K562 (cell line): Measurements from ENCODE around the gene STK11. TPM values are rescaled to one million over a fixed set of nuclear protein-coding genes. Genes with fewer than 3 reads are reported as not detected.

Source experiments
- ATAC-seq: fragments of 200-7000 bp; cut with Tn5 transposase; 3 replicates; pipeline ENCODE4 v1.9.1; 2020; ENCODE audit warnings: moderate library complexity
- BruUV-seq: library from RNA; stranded (reverse); fragments of 400-500 nt; replicated peaks from 2 replicates; lab custom pipeline; 2021; lab: Mats Ljungman, UMichigan
- CTCF ChIA-PET: fragments of 300-600 bp; formaldehyde crosslinking; extraction: SDS; loops from one replicate; lab custom pipeline; 2021; ENCODE audit warnings: low intra/inter-chr PET ratio; lab: Yijun Ruan, JAX
- POLR2A ChIA-PET: fragments of 300-600, 350-650 bp; sonication (Branson Sonifier 250); formaldehyde crosslinking; extraction: SDS; loops from one replicate; lab custom pipeline; 2021; ENCODE audit warnings: antibody characterized with exemption, inconsistent platforms; lab: Yijun Ruan, JAX
- DNase-seq, 4 experiments: peaks; one replicate each; pipeline versions ENCODE4 v3.0.0 to v3.0.0-alpha.2; 2011 to 2018; ENCODE audit warnings: low spot score in 3 of 4, mixed read lengths in 3 of 4; ENCODE audit errors: extremely low read depth in 1 of 4
- FAIRE-seq: peaks from 2 replicates; lab custom pipeline; 2011; peaks lifted over from hg19 to GRCh38; lab: Jason Lieb, UNC
- H2AFZ ChIP-seq: 2 replicates; pipeline ENCODE4 v1.6.0; 2011; ENCODE audit warnings: low read depth, low read length, control low read depth, inconsistent platforms
- H3K27ac ChIP-seq: fragments of 200-600 bp; 3 replicates; pipeline ENCODE4 v1.8.0; 2011; ENCODE audit warnings: low read depth, mild to moderate bottlenecking, control low read depth, inconsistent platforms, low read length, moderate library complexity, mixed read lengths; ENCODE audit errors: extremely low read depth
- H3K27me3 ChIP-seq, 2 experiments: fragments of 300-600 bp in 1 of 2; 2 replicates in 1 of 2; 3 replicates in 1 of 2; pipeline versions ENCODE4 v1.6.0 to v1.8.0; 2011; ENCODE audit warnings: inconsistent platforms in 2 of 2, low read length in 2 of 2, mild to moderate bottlenecking in 1 of 2, mixed read lengths in 1 of 2, moderate library complexity in 1 of 2; ENCODE audit not compliant: control insufficient read depth in 2 of 2, insufficient read depth in 2 of 2
- H3K36me3 ChIP-seq: fragments of 300-600 bp; 3 replicates; pipeline ENCODE4 v1.8.0; 2011; ENCODE audit warnings: mild to moderate bottlenecking, low read length, inconsistent platforms; ENCODE audit not compliant: control insufficient read depth, insufficient read depth
- H3K4me1 ChIP-seq, 2 experiments: fragments of 200-600 bp in 1 of 2; replicated peaks in 1 of 2; 2 replicates in 1 of 2; 3 replicates in 1 of 2; pipeline versions ENCODE4 v1.5.1 to v1.8.0; 2011; ENCODE audit warnings: inconsistent platforms in 2 of 2, low read length in 2 of 2, mild to moderate bottlenecking in 1 of 2, mixed read lengths in 1 of 2, moderate library complexity in 1 of 2; ENCODE audit not compliant: control insufficient read depth in 2 of 2, insufficient read depth in 2 of 2
- H3K4me2 ChIP-seq: 2 replicates; pipeline ENCODE4 v1.6.1; 2011; ENCODE audit warnings: low read length, control low read depth, inconsistent platforms, mixed read lengths; ENCODE audit not compliant: insufficient read depth
- H3K4me3 ChIP-seq: fragments of 200-600 bp; sonication (generic), shearing (Covaris generic); 2 replicates; pipeline ENCODE4 v1.5.1; 2016; ENCODE audit warnings: control low read depth, inconsistent platforms
- H3K79me2 ChIP-seq: fragments of 200-600 bp; 3 replicates; pipeline ENCODE4 v1.8.0; 2011; ENCODE audit warnings: low read length, inconsistent platforms; ENCODE audit not compliant: control insufficient read depth, insufficient read depth
- H3K9ac ChIP-seq, 2 experiments: 2 replicates each; pipeline versions ENCODE4 v1.6.0 to v1.6.1; 2011; ENCODE audit warnings: low read depth in 2 of 2, low read length in 2 of 2, control low read depth in 1 of 2, inconsistent platforms in 1 of 2, mild to moderate bottlenecking in 1 of 2, mixed read lengths in 1 of 2; ENCODE audit not compliant: insufficient read depth in 1 of 2
- H3K9me1 ChIP-seq: one replicate; pipeline ENCODE4 v1.6.0; 2011; ENCODE audit warnings: inconsistent platforms, mild to moderate bottlenecking, low read length, moderate library complexity; ENCODE audit not compliant: control insufficient read depth, insufficient read depth
- H3K9me3 ChIP-seq: replicated peaks from 2 replicates; pipeline ENCODE4 v1.5.1; 2011; ENCODE audit warnings: low read depth, low read length, inconsistent platforms; ENCODE audit not compliant: control insufficient read depth, insufficient read depth
- H4K20me1 ChIP-seq: replicated peaks from 2 replicates; pipeline ENCODE4 v1.6.1; 2011; ENCODE audit warnings: low read length, inconsistent platforms, mixed read lengths; ENCODE audit not compliant: control insufficient read depth, insufficient read depth
- ARNT ChIP-seq, 2 experiments: fragments of 450-650 bp; IDR thresholded peaks; 2 replicates each; pipeline ENCODE4 v1.6.1; 2016; ENCODE audit warnings: mild to moderate bottlenecking in 1 of 2
- ASH1L ChIP-seq: fragments of 450-650 bp; IDR thresholded peaks from 2 replicates; pipeline ENCODE4 v1.6.1; 2018; ENCODE audit warnings: borderline replicate concordance, mild to moderate bottlenecking, low read depth; ENCODE audit not compliant: partially characterized antibody
- BRD9 ChIP-seq: fragments of 450-650 bp; IDR thresholded peaks from 2 replicates; pipeline ENCODE4 v1.6.1; 2018; ENCODE audit warnings: low read depth; ENCODE audit not compliant: partially characterized antibody
- CBFB ChIP-seq: sonication (generic); formaldehyde crosslinking; IDR thresholded peaks from 2 replicates; pipeline ENCODE4 v1.4.0; 2020; ENCODE audit warnings: mild to moderate bottlenecking, missing genetic modification reagents
- CSDE1 ChIP-seq, 2 experiments: fragments of 450-650 bp; IDR thresholded peaks; 2 replicates each; pipeline ENCODE4 v1.6.1; 2016; ENCODE audit warnings: mild to moderate bottlenecking in 1 of 2
- GABPB1 ChIP-seq: sonication (generic); formaldehyde crosslinking; IDR thresholded peaks from 2 replicates; pipeline ENCODE4 v1.8.0; 2022; ENCODE audit warnings: mild to moderate bottlenecking, missing genetic modification reagents
- JUNB ChIP-seq: fragments of 450-650 bp; formaldehyde crosslinking; conservative IDR thresholded peaks from 2 replicates; pipeline ENCODE4 v1.4.0; 2020; ENCODE audit warnings: mild to moderate bottlenecking
- NR4A1 ChIP-seq, 2 experiments: fragments of 250-450 bp in 1 of 2; fragments of 450-650 bp in 1 of 2; sonication (Bioruptor Pico) in 1 of 2; IDR thresholded peaks; 2 replicates each; pipeline versions ENCODE4 v1.4.0 to v1.6.1; 2016 to 2020; ENCODE audit warnings: mild to moderate bottlenecking in 2 of 2, missing compliant biosample characterization in 1 of 2, missing genetic modification characterization in 1 of 2, moderate library complexity in 1 of 2
- PURB ChIP-seq: sonication (generic); formaldehyde crosslinking; IDR thresholded peaks from 2 replicates; pipeline ENCODE4 v1.9.0; 2021; ENCODE audit warnings: low read depth, mild to moderate bottlenecking, missing genetic modification reagents
- TBP ChIP-seq: optimal IDR thresholded peaks from 2 replicates; pipeline ENCODE3; 2011; ENCODE audit warnings: low read depth, low read length, improper control_type of control experiment
- XRCC5 ChIP-seq: fragments of 200-400 bp; formaldehyde crosslinking; IDR thresholded peaks from 2 replicates; pipeline ENCODE4 v1.6.1; 2017; ENCODE audit warnings: low read depth, mild to moderate bottlenecking, low read length
- ZNF668 ChIP-seq: fragments of 250-450 bp; sonication (Bioruptor Pico); IDR thresholded peaks from 2 replicates; pipeline ENCODE4 v1.8.0; 2022; ENCODE audit warnings: mild to moderate bottlenecking, inconsistent platforms
- WGBS: fragments of 100-300 bp; shearing (Covaris generic); methylation state at CpG from one replicate; pipeline ENCODE4 v1.1.6; 2016; ENCODE audit warnings: low coverage, mixed read lengths; ENCODE audit not compliant: insufficient coverage; ENCODE audit errors: missing lambda C conversion rate; 5-methylcytosine and 5-hydroxymethylcytosine counted together
- in situ Hi-C: fragments of 300-500 bp; cut with MboI; formaldehyde crosslinking; loops from 4 replicates; pipeline ENCODE4 v1.15.0; 2018; ENCODE audit warnings: inconsistent platforms, mixed read lengths
- intact Hi-C: fragments of 100-400 bp; cut with micrococcal nuclease; formaldehyde crosslinking; loops from 2 replicates; pipeline ENCODE4 v1.14.2; 2022
- polyA plus RNA-seq, 8 experiments: library from polyadenylated mRNA; depleted of rRNA in 4 of 8; stranded (reverse) in 5 of 8; unstranded in 3 of 8; fragments of >200 nt; fragmentation: Nextera tagmentation in 2 of 8; fragmentation: Illumina TruSeq in 1 of 8; extraction: Ambion mirVana in 2 of 8; extraction: Trizol in 1 of 8; gene quantifications; 2 replicates each; pipeline versions ENCODE4 v1.2.1 to v1.2.3, GENCODE V29; 2011 to 2014; ENCODE audit warnings: inconsistent platforms in 1 of 8, missing spikeins in 1 of 8
- total RNA-seq, 7 experiments: library from RNA; depleted of rRNA in 6 of 7; stranded (reverse); fragments of >200 nt in 6 of 7; fragmentation: Illumina TruSeq in 2 of 7; extraction: Trizol in 2 of 7; gene quantifications; 2 replicates each; pipeline versions ENCODE4 v1.2.1 to v1.2.3, GENCODE V29; 2011 to 2021; ENCODE audit warnings: low replicate concordance in 1 of 7
- TF ChIP-seq, protein P1 (sequence below): fragments of 250-450 bp; sonication (Bioruptor Pico); IDR thresholded peaks from 2 replicates; pipeline ENCODE4 v1.5.0; 2021; ENCODE audit warnings: mild to moderate bottlenecking, moderate library complexity
- TF ChIP-seq, protein P2 (sequence below): fragments of 450-650 bp; formaldehyde crosslinking; IDR thresholded peaks from 2 replicates; pipeline ENCODE4 v1.4.0; 2022; ENCODE audit warnings: missing genetic modification characterization
- TF ChIP-seq, protein P3 (sequence below): sonication (generic); formaldehyde crosslinking; IDR thresholded peaks from 2 replicates; pipeline ENCODE4 v1.5.0; 2020; ENCODE audit warnings: missing genetic modification reagents
- TF ChIP-seq, protein P4 (sequence below): fragments of 450-650 bp; IDR thresholded peaks from 2 replicates; pipeline ENCODE4 v1.6.1; 2016; ENCODE audit warnings: low read depth, mild to moderate bottlenecking, moderate library complexity

The STK11 gene
- total and polyA plus RNA-seq, 9 of the 15 experiments (the other 6 are each of a cell fraction or from before 2014, with no cell fraction given) = 0.15 to 96.5 (median 31.7) TPM

DNA sequence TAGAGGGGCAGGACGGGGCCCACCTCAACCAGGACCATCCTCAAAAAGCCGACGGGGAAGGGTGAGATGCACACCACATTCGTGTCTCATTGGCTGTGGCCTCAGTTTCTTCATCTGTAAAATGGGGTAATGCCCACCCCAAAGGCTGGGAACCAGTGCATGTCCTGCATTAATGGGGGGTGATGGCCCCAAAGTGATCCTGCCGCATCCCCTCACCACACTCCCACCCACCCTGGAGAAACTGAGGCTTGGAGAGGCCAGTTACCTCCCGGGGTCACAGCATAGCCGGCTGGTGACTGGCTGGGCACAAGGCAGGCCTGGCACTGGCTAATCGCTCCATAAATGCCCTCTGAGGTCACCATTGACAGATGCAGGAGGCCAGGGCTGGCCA, 42.2 kb downstream of the STK11 start:
- no peaks in the 10 kb centered on the region for H3K9me3 ChIP-seq
- intact Hi-C loops (loop anchor here (1.0 kb wide), 1 partner anchor 22 kb away; the partner anchor contains the start of gene CIRBP), in situ Hi-C loops (loop anchor here (25.0 kb wide), 1 partner anchor 485 kb away; the partner anchor contains the start of gene MISP)
- ChIA-PET POLR2A (interaction anchor here (1.0 to 1.5 kb wide), 3 partner anchors 19 to 165 kb away, joined by 3 to 14 read pairs (median 4); partner anchors contain the start of gene CIRBP), CTCF (interaction anchor here (2.0 kb wide), 1 partner anchor 19 kb away, joined by 11 read pairs; no protein-coding TSS in a partner anchor)
- peaks cover 54% of the 10 kb centered on the region; the same call in 2 of the 3 replicates for H3K36me3 ChIP-seq
- 0 out of 2 replicates have a peak, but pooled peaks cover 5% of the 10 kb centered on the region for H4K20me1 ChIP-seq
- peak overlapping the region; percentile 82 for H3K4me3 ChIP-seq
- H3K27ac ChIP-seq = peak overlapping the region; percentile 99
- H3K9ac ChIP-seq = peak overlapping the region; percentile 79 to 89
- FAIRE-seq (no peak), ATAC-seq (no peak), DNase-seq (no peak)
- 26% methylated on average over 8 of the region's 8 CpGs for WGBS
- H3K79me2 ChIP-seq = peaks cover 62% of the 10 kb centered on the region
- peak overlapping the region; percentile 90; the same call in 1 of the 2 replicates for H2AFZ ChIP-seq
- BruUV-seq = no TSS peak
- peaks cover 41 to 95% of the 10 kb centered on the region in 2 experiments for H3K4me1 ChIP-seq
- H3K27me3 ChIP-seq = no peaks in the 10 kb centered on the region
- H3K9me1 ChIP-seq = peaks cover 4% of the 10 kb centered on the region
- peak overlapping the region; percentile 73 for H3K4me2 ChIP-seq
- TF ChIP-seq JUNB (CRISPR knock-in tag) (no peak), CSDE1 (IDR thresholded peaks at IDR 0.05) (no peak), ZNF668 (CRISPR knock-in tag) (no peak), BRD9 (peak; percentile 23), PURB (CRISPR knock-in tag) (no peak), CBFB (peak; percentile 73; the same call in 1 of the 2 replicates), XRCC5 (no peak; the same call in 1 of the 2 replicates), TBP (peak; percentile 11), GABPB1 (peak; percentile 32; the same call in 1 of the 2 replicates), ARNT (IDR thresholded peaks at IDR 0.05) (0 out of 4 replicates have a peak, but pooled peaks of 1 of the 2 experiments have one; percentile 23), NR4A1 (CRISPR knock-in tag; IDR thresholded peaks at IDR 0.05) (no peak), NR4A1 (tag; IDR thresholded peaks at IDR 0.05) (peak; percentile 57; the same call in 1 of the 2 replicates), ASH1L (no peak)
- TF ChIP-seq, protein P1, sequence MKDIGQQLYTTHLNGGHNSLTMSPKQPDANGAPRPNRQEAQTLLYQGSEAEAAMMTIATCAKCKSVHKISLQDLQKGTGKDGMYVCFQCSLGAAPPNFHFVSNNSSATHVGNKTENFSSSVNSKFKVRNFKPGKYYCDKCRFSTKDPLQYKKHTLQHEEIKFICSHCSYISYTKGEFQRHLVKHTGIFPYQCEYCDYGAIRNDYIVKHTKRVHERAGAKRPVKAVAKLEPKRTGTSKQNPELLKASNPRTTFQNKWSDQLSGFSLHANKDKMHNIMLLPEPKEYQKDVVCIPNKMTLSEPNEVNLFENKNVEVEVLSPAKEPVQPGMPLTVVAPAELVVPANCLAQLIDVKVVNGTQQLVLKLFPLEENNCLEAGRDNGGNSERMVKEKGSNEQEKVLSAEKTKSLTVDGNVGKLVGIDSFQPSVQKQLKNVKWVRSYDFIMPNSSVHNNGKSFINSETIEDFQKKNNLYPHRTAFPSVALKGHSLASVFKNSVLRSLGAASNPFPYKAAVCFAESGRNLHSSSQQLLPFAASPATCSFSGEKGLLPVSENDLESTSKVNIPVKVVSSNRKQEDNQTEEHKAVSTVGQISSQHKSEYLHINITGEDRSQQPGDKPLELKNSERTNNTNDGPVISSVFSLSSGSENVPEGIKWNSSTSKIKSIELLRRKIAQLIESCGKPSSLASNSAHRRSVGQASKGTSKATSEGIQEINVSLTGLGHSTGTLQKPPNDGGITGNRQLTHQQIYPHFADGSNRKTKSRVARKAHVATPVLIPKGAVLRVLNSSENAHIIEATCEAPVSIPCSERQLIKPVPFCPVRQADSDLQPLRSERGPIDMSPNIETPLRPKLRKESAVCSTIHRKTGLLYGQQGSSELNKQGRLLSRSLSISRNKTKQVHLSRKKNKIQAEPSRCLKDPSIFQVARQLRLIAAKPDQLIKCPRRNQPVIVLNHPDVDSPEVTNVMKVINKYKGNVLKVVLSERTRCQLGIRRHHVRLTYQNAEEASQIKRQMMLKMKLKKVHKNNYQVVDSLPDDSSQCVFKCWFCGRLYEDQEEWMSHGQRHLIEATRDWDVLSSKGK (CRISPR knock-in tag) = no peak
- TF ChIP-seq, protein P2, sequence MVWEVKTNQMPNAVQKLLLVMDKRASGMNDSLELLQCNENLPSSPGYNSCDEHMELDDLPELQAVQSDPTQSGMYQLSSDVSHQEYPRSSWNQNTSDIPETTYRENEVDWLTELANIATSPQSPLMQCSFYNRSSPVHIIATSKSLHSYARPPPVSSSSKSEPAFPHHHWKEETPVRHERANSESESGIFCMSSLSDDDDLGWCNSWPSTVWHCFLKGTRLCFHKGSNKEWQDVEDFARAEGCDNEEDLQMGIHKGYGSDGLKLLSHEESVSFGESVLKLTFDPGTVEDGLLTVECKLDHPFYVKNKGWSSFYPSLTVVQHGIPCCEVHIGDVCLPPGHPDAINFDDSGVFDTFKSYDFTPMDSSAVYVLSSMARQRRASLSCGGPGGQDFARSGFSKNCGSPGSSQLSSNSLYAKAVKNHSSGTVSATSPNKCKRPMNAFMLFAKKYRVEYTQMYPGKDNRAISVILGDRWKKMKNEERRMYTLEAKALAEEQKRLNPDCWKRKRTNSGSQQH = no peak
- TF ChIP-seq, protein P3, sequence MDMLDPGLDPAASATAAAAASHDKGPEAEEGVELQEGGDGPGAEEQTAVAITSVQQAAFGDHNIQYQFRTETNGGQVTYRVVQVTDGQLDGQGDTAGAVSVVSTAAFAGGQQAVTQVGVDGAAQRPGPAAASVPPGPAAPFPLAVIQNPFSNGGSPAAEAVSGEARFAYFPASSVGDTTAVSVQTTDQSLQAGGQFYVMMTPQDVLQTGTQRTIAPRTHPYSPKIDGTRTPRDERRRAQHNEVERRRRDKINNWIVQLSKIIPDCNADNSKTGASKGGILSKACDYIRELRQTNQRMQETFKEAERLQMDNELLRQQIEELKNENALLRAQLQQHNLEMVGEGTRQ (CRISPR knock-in tag) = no peak
- TF ChIP-seq, protein P4, sequence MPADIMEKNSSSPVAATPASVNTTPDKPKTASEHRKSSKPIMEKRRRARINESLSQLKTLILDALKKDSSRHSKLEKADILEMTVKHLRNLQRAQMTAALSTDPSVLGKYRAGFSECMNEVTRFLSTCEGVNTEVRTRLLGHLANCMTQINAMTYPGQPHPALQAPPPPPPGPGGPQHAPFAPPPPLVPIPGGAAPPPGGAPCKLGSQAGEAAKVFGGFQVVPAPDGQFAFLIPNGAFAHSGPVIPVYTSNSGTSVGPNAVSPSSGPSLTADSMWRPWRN = 0 out of 2 replicates have a peak, but pooled peaks have one; percentile 15
